ENCODE results near the gene ARID1B. TPM values are rescaled to one million over a fixed set of nuclear protein-coding genes. Genes with fewer than 3 reads are reported as not detected.

The ARID1B gene
- total RNA-seq, 1 donor from 2014 or later: 78.1 TPM

- H3K36me3 Mint-ChIP-seq (ENCODE audit: unreplicated experiment): no peaks in the 10 kb centered on the region
- no peak overlapping the region for H3K27ac Mint-ChIP-seq (ENCODE audit: unreplicated experiment)
- no peak for TF ChIP-seq CTCF (IDR thresholded peaks at IDR 0.05)
- H3K9me3 Mint-ChIP-seq (ENCODE audit: unreplicated experiment): peaks cover 4% of the 10 kb centered on the region
- no peak overlapping the region for H3K4me3 Mint-ChIP-seq (ENCODE audit: unreplicated experiment)
- DNase-seq (ENCODE audit: extremely low spot score, unreplicated experiment): no peak
- peaks cover 34% of the 10 kb centered on the region for H3K27me3 Mint-ChIP-seq (ENCODE audit: unreplicated experiment)
- peaks cover 11% of the 10 kb centered on the region for H3K4me1 Mint-ChIP-seq (ENCODE audit: unreplicated experiment)
These were observed 461.2 kb downstream of the ARID1B start for GRCh38 chr6:157238346-157238745.

- H3K4me1 Mint-ChIP-seq (ENCODE audit: unreplicated experiment): peaks cover 10% of the 10 kb centered on the region
- no peaks in the 10 kb centered on the region for H3K36me3 Mint-ChIP-seq (ENCODE audit: unreplicated experiment)
- TF ChIP-seq CTCF (IDR thresholded peaks at IDR 0.05): no peak
- peaks cover 29% of the 10 kb centered on the region for H3K27me3 Mint-ChIP-seq (ENCODE audit: unreplicated experiment)
- DNase-seq (ENCODE audit: extremely low spot score, unreplicated experiment): no peak
- H3K4me3 Mint-ChIP-seq (ENCODE audit: unreplicated experiment): no peak overlapping the region
- peaks cover 4% of the 10 kb centered on the region for H3K9me3 Mint-ChIP-seq (ENCODE audit: unreplicated experiment)
- no peak overlapping the region for H3K27ac Mint-ChIP-seq (ENCODE audit: unreplicated experiment)
These were observed 462.0 kb downstream of the ARID1B start for GRCh38 chr6:157239148-157239547.

GRCh38 chr6:157239671-157240058 is 462.5 kb downstream of the ARID1B start:
- no peak for DNase-seq (ENCODE audit: extremely low spot score, unreplicated experiment)
- H3K9me3 Mint-ChIP-seq (ENCODE audit: unreplicated experiment): peaks cover 4% of the 10 kb centered on the region
- H3K4me1 Mint-ChIP-seq (ENCODE audit: unreplicated experiment): peaks cover 8% of the 10 kb centered on the region
- no peaks in the 10 kb centered on the region for H3K36me3 Mint-ChIP-seq (ENCODE audit: unreplicated experiment)
- no peak for TF ChIP-seq CTCF (IDR thresholded peaks at IDR 0.05)
- H3K27me3 Mint-ChIP-seq (ENCODE audit: unreplicated experiment): peaks cover 27% of the 10 kb centered on the region
- H3K4me3 Mint-ChIP-seq (ENCODE audit: unreplicated experiment): no peak overlapping the region
- H3K27ac Mint-ChIP-seq (ENCODE audit: unreplicated experiment): no peak overlapping the region

- DNase-seq (ENCODE audit: extremely low spot score, unreplicated experiment): no peak
- Mint-ChIP-seq H3K36me3 (ENCODE audit: unreplicated experiment) (no peaks in the 10 kb centered on the region), H3K27me3 (ENCODE audit: unreplicated experiment) (peaks cover 23% of the 10 kb centered on the region), H3K4me1 (ENCODE audit: unreplicated experiment) (peaks cover 5% of the 10 kb centered on the region), H3K9me3 (ENCODE audit: unreplicated experiment) (peaks cover 4% of the 10 kb centered on the region), H3K27ac (ENCODE audit: unreplicated experiment) (no peak overlapping the region), H3K4me3 (ENCODE audit: unreplicated experiment) (no peak overlapping the region)
- no peak for TF ChIP-seq CTCF (IDR thresholded peaks at IDR 0.05)
These were observed 463.1 kb downstream of the ARID1B start for GRCh38 chr6:157240059-157240959.

GRCh38 chr6:157240960-157241311 is 463.8 kb downstream of the ARID1B start:
- H3K4me3 Mint-ChIP-seq (ENCODE audit: unreplicated experiment): no peak overlapping the region
- no peak overlapping the region for H3K27ac Mint-ChIP-seq (ENCODE audit: unreplicated experiment)
- peaks cover 4% of the 10 kb centered on the region for H3K9me3 Mint-ChIP-seq (ENCODE audit: unreplicated experiment)
- no peaks in the 10 kb centered on the region for H3K4me1 Mint-ChIP-seq (ENCODE audit: unreplicated experiment)
- DNase-seq (ENCODE audit: extremely low spot score, unreplicated experiment): no peak
- peaks cover 18% of the 10 kb centered on the region for H3K27me3 Mint-ChIP-seq (ENCODE audit: unreplicated experiment)
- no peaks in the 10 kb centered on the region for H3K36me3 Mint-ChIP-seq (ENCODE audit: unreplicated experiment)
- TF ChIP-seq CTCF (IDR thresholded peaks at IDR 0.05): no peak

Measured in osteocyte (in vitro differentiated cells).